Erythroblast (primary cell): ENCODE data around the gene ZFP92.

Source experiments
- DNase-seq, 2 experiments: peaks; one replicate each; lab custom pipeline; 2025; lab: John Stamatoyannopoulos, UW
- GATA1 ChIP-seq: IDR thresholded peaks from 2 replicates; pipeline ENCODE4 v1.6.1; 2011; ENCODE audit warnings: low read depth, mild to moderate bottlenecking, control low read depth, low read length, moderate library complexity
- POLR2A ChIP-seq: IDR thresholded peaks from 2 replicates; pipeline ENCODE4 v1.6.1; 2011; ENCODE audit warnings: mild to moderate bottlenecking, low read length

ZFP92 gene

GRCh38 chrX:153454901-153455550, 43.8 kb downstream of the ZFP92 start:
- DNase-seq: no peak
- TF ChIP-seq POLR2A: no peak
- no peak for TF ChIP-seq GATA1

GRCh38 chrX:153455571-153455970, 44.3 kb downstream of the ZFP92 start:
- TF ChIP-seq POLR2A (no peak), GATA1 (no peak)
- DNase-seq: no peak

GRCh38 chrX:153456161-153456560, 44.9 kb downstream of the ZFP92 start:
- DNase-seq: no peak
- no peak for TF ChIP-seq GATA1
- no peak for TF ChIP-seq POLR2A

GRCh38 chrX:153456704-153457103, 45.4 kb downstream of the ZFP92 start:
- no peak for TF ChIP-seq GATA1
- TF ChIP-seq POLR2A: no peak
- no peak for DNase-seq

DNA sequence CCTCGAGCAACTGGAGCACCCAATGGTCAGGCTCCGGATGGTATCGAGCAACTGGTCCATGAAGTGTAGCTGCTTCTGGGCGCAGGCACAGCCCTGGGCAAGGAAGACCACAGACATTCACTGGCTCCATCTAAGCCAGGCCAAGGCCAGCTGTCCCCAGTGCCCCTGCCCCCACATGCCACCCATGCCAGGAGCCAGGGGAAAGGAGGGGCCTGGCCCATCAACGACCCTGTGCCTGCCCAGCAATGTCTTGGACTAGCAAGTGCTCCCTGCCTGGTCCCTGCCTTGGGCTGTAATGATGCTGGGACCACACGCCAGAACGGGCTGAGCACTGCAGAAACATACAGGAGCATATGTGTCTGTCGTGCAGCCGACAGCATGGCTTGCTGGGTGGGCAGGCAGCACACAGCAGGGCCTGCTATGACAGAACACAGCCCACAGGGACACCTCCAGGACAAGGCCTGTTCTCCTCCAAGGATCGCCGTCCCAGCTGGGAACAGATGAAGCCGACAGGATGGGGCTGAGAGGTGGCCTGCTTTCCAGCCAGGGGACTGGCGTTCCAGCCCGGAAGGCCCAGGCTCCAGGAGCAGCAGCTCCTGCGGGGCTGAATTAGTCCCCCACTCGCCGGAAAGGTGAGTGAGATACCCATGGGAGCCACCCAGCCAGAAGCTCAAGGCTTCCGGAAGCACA, 46.0 kb downstream of the ZFP92 start:
- DNase-seq: no peak
- TF ChIP-seq GATA1: no peak
- TF ChIP-seq POLR2A: no peak

DNA sequence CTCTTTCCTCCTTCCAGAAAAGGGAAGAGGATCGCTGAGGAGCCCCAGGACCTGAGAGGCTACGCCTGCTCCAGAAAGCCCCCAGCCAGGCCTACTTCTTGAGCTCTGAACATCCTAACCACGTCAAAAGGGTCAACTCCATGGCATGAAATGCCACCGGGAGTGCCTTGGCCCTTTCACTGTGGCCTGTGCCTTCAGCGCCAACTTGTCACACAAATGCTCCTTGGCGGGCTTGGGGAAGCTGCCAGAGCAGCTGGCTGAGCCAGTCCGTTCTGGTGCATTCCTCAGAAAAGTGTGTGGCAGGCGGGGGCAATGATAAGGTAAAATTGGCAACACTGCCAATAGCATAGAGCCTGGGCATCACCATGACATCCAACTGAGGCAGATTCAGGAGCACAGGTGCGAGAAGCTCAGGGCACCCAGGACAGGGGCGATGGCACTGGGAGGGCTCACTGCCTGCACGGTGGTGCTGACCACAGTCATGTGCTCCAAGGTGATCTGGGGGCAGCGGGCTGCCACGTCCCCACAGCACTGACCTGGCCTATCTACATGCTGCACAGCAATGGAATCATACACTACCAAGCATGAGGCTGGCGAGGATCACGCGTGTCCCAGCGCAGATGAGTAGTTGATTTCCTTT, 46.7 kb downstream of the ZFP92 start:
- no peak for DNase-seq
- TF ChIP-seq POLR2A: no peak
- TF ChIP-seq GATA1: no peak

- no peak for TF ChIP-seq POLR2A
- TF ChIP-seq GATA1: no peak
- DNase-seq: no peak
Measured at GRCh38 chrX:153458476-153458875, 47.2 kb downstream of the ZFP92 start.

DNA sequence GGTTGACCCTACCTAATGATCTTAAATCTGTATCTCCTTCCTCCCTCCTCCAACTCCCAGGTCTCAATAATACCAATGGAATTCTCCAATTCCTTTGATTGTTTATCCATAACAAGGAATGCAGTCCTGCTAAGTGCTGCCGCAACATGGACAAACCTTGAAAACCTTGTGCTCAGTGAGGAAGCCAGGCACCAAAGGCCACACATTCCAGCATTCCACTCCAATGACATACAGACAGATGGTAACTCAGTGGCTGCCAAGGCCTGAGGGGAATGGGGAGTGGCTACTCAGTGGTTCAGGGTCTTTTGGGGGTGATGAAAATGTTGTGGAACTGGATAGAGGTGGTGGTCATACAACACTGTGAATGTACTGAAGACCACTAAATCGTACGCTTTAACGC, 48.7 kb downstream of the ZFP92 start:
- TF ChIP-seq GATA1: no peak
- TF ChIP-seq POLR2A: no peak
- no peak for DNase-seq

GRCh38 chrX:153460826-153461225, 49.6 kb downstream of the ZFP92 start:
- DNase-seq: peak; percentile 38 to 62
- TF ChIP-seq POLR2A (no peak), GATA1 (no peak)
